ENCODE data around the gene B4GALT2. TPM values are rescaled to one million over a fixed set of nuclear protein-coding genes. Genes with fewer than 3 reads are reported as not detected.

The B4GALT2 gene
- total RNA-seq, 1 experiment from 2014 or later = 66.2 TPM

DNA sequence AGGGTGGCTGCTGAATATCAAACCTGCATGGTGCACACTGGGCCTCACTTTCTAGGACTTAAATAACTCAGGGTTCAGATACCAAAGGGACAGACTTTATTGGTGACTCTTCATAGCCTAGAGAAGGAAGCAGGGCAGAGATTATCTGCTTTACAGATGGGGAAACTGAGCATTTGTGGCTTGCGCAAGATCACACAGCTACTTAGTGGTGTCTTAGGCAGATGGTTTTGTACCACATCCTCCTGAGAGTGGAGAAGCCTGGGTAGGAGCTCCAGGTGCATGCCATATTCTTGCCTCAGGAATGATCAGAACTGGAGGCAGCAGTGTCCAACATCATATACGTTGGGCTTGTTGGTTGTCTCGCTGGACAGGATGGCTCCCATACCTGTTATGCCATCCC is 16.0 kb upstream of the B4GALT2 start:
- BruUV-seq (replicated peaks) = no TSS peak
- ChIA-PET CTCF (no interaction called here), POLR2A (ENCODE audit: unreplicated experiment) (no interaction called here)
- Histone ChIP-seq H4K20me1 (ENCODE audit: insufficient read depth) (no peaks in the 10 kb centered on the region), H3K27ac (no peak overlapping the region), H3K4me1 (replicated peaks; ENCODE audit: insufficient read depth) (no peaks in the 10 kb centered on the region), H3K79me2 (ENCODE audit: low read depth) (no peaks in the 10 kb centered on the region), H3K4me3 (no peak overlapping the region), H3K27me3 (ENCODE audit: insufficient read depth, low read depth) (no peaks in the 10 kb centered on the region), H2AFZ (no peak overlapping the region), H3K36me3 (ENCODE audit: low read depth) (no peaks in the 10 kb centered on the region), H3K4me2 (no peak overlapping the region), H3F3A (ENCODE audit: insufficient read depth, low read depth) (no peaks in the 10 kb centered on the region), H3K9me2 (ENCODE audit: insufficient read depth) (no peaks in the 10 kb centered on the region), H3K9me3 (ENCODE audit: insufficient read depth, low read depth) (no peaks in the 10 kb centered on the region)
- TF ChIP-seq, protein P1, sequence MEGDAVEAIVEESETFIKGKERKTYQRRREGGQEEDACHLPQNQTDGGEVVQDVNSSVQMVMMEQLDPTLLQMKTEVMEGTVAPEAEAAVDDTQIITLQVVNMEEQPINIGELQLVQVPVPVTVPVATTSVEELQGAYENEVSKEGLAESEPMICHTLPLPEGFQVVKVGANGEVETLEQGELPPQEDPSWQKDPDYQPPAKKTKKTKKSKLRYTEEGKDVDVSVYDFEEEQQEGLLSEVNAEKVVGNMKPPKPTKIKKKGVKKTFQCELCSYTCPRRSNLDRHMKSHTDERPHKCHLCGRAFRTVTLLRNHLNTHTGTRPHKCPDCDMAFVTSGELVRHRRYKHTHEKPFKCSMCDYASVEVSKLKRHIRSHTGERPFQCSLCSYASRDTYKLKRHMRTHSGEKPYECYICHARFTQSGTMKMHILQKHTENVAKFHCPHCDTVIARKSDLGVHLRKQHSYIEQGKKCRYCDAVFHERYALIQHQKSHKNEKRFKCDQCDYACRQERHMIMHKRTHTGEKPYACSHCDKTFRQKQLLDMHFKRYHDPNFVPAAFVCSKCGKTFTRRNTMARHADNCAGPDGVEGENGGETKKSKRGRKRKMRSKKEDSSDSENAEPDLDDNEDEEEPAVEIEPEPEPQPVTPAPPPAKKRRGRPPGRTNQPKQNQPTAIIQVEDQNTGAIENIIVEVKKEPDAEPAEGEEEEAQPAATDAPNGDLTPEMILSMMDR (conservative IDR thresholded peaks at IDR 0.05) = no peak
- no peak for TF ChIP-seq EZH2 (IDR thresholded peaks at IDR 0.05; ENCODE audit: low read depth)
- intact Hi-C loops (cut with micrococcal nuclease; ENCODE audit: unreplicated experiment) = no loop called here
- no peak for DNase-seq

DNA sequence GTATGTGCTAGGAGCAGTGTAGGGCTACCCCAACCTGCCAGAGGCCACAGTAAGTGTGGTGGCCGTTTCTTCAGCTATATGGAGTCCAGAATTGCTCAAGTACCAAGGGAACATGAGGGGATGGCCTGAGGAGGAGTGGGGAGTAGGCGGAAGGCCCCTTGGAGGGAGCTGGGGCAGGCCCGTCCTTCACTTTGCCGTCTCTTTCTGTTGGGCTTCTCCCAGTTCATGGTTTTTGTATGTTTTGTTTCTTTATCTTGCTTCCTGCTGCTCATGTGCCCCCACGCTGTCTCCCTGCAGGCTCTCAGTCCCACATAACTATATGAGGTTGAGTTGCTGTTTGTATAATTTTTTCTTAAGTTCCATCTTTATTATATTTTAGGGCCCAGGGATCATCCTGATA is 15.1 kb upstream of the B4GALT2 start:
- ChIA-PET CTCF (interaction anchor here (0.7 kb wide), 1 partner anchor 1747 kb away, joined by 6 read pairs; no protein-coding TSS in a partner anchor), POLR2A (ENCODE audit: unreplicated experiment) (no interaction called here)
- no peak overlapping the region for H2AFZ ChIP-seq
- H3K27ac ChIP-seq = no peak overlapping the region
- H3K4me2 ChIP-seq = no peak overlapping the region
- DNase-seq = no peak
- H3K4me3 ChIP-seq = no peak overlapping the region
- H3K9me3 ChIP-seq (ENCODE audit: insufficient read depth, low read depth) = no peaks in the 10 kb centered on the region
- peaks cover 4% of the 10 kb centered on the region; the same call in 1 of the 2 replicates for H3F3A ChIP-seq (ENCODE audit: insufficient read depth, low read depth)
- TF ChIP-seq EZH2 (IDR thresholded peaks at IDR 0.05; ENCODE audit: low read depth) = no peak
- TF ChIP-seq, protein P1 (conservative IDR thresholded peaks at IDR 0.05) = no peak
- H3K79me2 ChIP-seq (ENCODE audit: low read depth) = no peaks in the 10 kb centered on the region
- no peaks in the 10 kb centered on the region for H3K27me3 ChIP-seq (ENCODE audit: insufficient read depth, low read depth)
- no peaks in the 10 kb centered on the region for H4K20me1 ChIP-seq (ENCODE audit: insufficient read depth)
- no peaks in the 10 kb centered on the region for H3K9me2 ChIP-seq (ENCODE audit: insufficient read depth)
- H3K36me3 ChIP-seq (ENCODE audit: low read depth) = no peaks in the 10 kb centered on the region
- no TSS peak for BruUV-seq (replicated peaks)
- no peaks in the 10 kb centered on the region for H3K4me1 ChIP-seq (replicated peaks; ENCODE audit: insufficient read depth)
- intact Hi-C loops (cut with micrococcal nuclease; ENCODE audit: unreplicated experiment) = no loop called here

DNA sequence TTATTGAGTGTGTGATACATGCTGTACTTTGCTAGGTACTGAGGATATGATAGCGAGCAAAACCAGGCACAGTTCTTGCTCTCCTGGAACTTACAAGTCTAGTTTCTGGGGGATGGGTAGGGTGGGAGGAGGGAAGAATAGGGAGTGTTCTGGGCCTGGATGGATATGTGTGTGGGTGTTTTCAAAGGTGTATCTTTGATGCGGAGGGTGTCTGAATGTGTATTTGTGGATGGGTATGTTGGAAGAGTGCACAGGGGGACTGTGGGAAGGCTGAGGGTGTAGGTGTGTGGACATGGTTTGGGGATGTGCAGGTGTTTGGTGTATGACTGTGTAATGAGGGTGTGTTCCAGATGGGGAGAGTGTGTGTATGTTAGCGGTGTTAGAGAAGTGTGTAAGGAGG is 13.7 kb upstream of the B4GALT2 start:
- Histone ChIP-seq H3K4me1 (replicated peaks; ENCODE audit: insufficient read depth) (no peaks in the 10 kb centered on the region), H3K79me2 (ENCODE audit: low read depth) (peaks cover 3% of the 10 kb centered on the region), H3K4me3 (no peak overlapping the region), H3K27me3 (ENCODE audit: insufficient read depth, low read depth) (no peaks in the 10 kb centered on the region), H3F3A (ENCODE audit: insufficient read depth, low read depth) (peaks cover 8% of the 10 kb centered on the region; the same call in 1 of the 2 replicates), H3K9me3 (ENCODE audit: insufficient read depth, low read depth) (no peaks in the 10 kb centered on the region), H2AFZ (no peak overlapping the region), H4K20me1 (ENCODE audit: insufficient read depth) (no peaks in the 10 kb centered on the region), H3K4me2 (no peak overlapping the region), H3K27ac (no peak overlapping the region), H3K36me3 (ENCODE audit: low read depth) (no peaks in the 10 kb centered on the region), H3K9me2 (ENCODE audit: insufficient read depth) (no peaks in the 10 kb centered on the region)
- ChIA-PET CTCF (no interaction called here), POLR2A (ENCODE audit: unreplicated experiment) (no interaction called here)
- intact Hi-C loops (cut with micrococcal nuclease; ENCODE audit: unreplicated experiment) = no loop called here
- TF ChIP-seq, protein P1 (conservative IDR thresholded peaks at IDR 0.05) = no peak
- no peak for TF ChIP-seq EZH2 (IDR thresholded peaks at IDR 0.05; ENCODE audit: low read depth)
- DNase-seq = no peak
- no TSS peak for BruUV-seq (replicated peaks)
